Natural killer cell treated with Interleukin-12 subunit alpha and Interleukin-12 subunit beta and Interleukin-15 and Interleukin-18, amount 100 ng/mL, for 72 hours (primary cell): Measurements from ENCODE around the gene TP53I13. TPM values are rescaled to one million over a fixed set of nuclear protein-coding genes. Genes with fewer than 3 reads are reported as not detected.

ENCODE experiments used
- ATAC-seq, 2 donors: fragments of 150-1000 bp; cut with Tn5 transposase in 1 of 2; sonication (Bioruptor Pico), chemical (Tn5 transposase) in 1 of 2; 2 replicates each; pipeline ENCODE4 v1.10.0; 2021
- DNase-seq: peaks from one replicate; pipeline ENCODE4 v3.0.0; 2022; ENCODE audit warnings: low spot score
- H3K27ac Mint-ChIP-seq, 2 donors: 1 replicate in 1 of 2; 2 replicates in 1 of 2; pipeline ENCODE4 v1.8.0; 2022; ENCODE audit warnings: mixed read lengths in 2 of 2, mild to moderate bottlenecking in 1 of 2, moderate library complexity in 1 of 2
- H3K27me3 Mint-ChIP-seq, 2 donors: 1 replicate in 1 of 2; 2 replicates in 1 of 2; pipeline ENCODE4 v1.8.0; 2022; ENCODE audit warnings: mixed read lengths in 2 of 2
- H3K36me3 Mint-ChIP-seq: one replicate; pipeline ENCODE4 v1.8.0; 2022; ENCODE audit warnings: mixed read lengths
- H3K4me1 Mint-ChIP-seq, 2 donors: 1 replicate in 1 of 2; 2 replicates in 1 of 2; pipeline ENCODE4 v1.8.0; 2022; ENCODE audit warnings: low read depth in 2 of 2, mixed read lengths in 2 of 2, mild to moderate bottlenecking in 1 of 2
- H3K4me3 Mint-ChIP-seq: one replicate; pipeline ENCODE4 v1.8.0; 2022; ENCODE audit warnings: mixed read lengths
- H3K9me3 Mint-ChIP-seq: 2 replicates; pipeline ENCODE4 v1.8.0; 2022; ENCODE audit warnings: mixed read lengths
- total RNA-seq, 2 donors: library from RNA; stranded (reverse); gene quantifications; one replicate each; pipeline ENCODE4 v1.2.3, GENCODE V29; 2022

Gene TP53I13
- total RNA-seq, 2 donors from 2014 or later, result 61.6 to 95.5 TPM

DNA sequence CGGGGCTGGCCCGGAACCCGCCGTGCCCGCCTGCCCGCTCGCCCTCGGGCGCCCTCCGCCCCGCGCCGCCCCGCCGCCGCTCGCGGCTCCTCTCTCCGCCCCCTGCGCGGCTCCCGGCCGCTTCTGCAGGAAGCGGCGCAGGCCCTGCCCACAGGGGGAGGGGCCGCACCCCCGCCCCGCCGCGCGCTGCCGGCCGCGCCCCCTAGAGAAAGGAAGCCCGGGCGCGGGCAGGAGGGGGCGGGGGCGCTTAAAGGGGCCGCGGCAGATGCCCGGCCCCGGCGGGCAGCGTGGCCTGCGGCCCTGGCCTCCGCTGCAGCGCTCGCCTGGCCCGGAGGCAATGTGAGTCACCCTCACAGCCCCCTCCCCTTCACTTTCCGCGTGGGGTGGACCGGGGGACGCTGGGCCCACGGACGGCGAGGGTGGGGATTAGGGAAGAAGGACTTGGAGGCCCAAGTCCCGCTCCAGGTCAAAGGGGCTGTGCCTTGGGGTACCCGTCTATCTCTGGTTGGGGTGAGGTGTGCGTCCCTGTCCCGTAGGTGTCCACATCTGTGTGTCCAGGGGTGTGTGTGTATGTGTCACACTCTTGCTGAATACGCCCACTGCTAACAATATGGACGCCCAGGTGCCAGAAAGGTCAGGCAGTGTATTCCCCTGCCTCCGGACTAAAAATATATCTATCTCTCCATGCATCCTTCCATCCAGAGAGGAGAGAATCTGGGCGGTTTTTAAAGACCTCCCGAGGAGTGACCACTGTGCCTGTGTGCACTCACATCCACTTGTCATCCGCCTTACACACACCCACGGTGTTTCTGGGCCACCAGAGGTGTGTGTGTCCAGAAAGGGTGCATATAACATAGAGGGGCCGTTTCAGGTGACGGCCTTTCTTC, 21.3 kb downstream of the TP53I13 start, which contains the start of gene GIT1:
GIT1 (minus strand) TSS at position 125 of the 887 bp plus-strand sequence. CDS start 270 bp downstream, outside the sequence.
- Mint-ChIP-seq H3K27ac (peak within 1 kb of the TSS; percentile 74 to 83), H3K4me3 (peak within 1 kb of the TSS; percentile 88), H3K9me3 (no peaks in the 10 kb centered on the region), H3K27me3 (no peaks in the 10 kb centered on the region), H3K36me3 (no peaks in the 10 kb centered on the region), H3K4me1 (peaks cover 37 to 38% of the 10 kb centered on the region in 2 donors)
- peak; percentile 88 to 94 for ATAC-seq
- DNase-seq, result peak; percentile 92

DNA sequence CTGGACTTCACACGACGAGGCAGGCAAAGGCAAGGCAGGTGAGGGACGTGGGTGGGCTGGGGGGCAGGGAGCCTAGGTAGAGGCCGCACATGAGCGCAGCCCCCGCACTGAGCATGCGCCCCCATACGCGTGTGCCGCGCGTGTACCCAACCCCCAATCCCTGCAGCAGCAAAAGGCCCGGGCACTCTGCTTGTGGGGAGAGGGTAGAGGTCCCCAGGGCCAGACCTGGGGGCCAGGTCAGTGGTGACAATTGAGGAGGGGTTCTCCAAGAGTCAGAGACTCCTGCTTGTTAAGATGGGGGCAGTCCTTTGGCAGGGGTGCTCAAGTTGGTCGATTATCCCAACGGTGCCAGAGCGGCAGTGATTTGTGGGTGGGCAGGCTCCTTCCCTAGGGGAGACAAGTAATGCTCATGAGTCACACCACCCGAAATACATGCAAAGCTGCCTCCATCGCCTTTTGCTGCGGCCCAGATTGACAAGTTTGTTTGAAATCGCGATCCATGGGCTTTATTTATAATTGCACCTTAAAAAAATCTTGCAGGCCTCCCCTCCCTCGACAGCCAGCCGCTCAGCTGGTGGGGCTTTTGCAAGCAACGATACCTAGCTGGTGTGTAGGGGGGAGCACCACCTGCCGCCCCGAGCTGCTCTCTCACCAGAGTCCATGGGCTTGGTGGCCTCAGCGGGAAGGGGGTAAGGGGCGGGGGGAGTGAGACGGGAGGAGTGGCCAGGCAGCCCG, 22.1 kb downstream of the TP53I13 start:
- H3K27ac Mint-ChIP-seq, result peak overlapping the region in 1 of 2 donors; percentile 74
- peaks cover 0 to 2% of the 10 kb centered on the region in 2 donors for H3K27me3 Mint-ChIP-seq
- H3K36me3 Mint-ChIP-seq, result no peaks in the 10 kb centered on the region
- peaks cover 31 to 32% of the 10 kb centered on the region in 2 donors for H3K4me1 Mint-ChIP-seq
- no peaks in the 10 kb centered on the region for H3K9me3 Mint-ChIP-seq
- DNase-seq (no peak), ATAC-seq (no peak)
- H3K4me3 Mint-ChIP-seq, result peak overlapping the region; percentile 88

DNA sequence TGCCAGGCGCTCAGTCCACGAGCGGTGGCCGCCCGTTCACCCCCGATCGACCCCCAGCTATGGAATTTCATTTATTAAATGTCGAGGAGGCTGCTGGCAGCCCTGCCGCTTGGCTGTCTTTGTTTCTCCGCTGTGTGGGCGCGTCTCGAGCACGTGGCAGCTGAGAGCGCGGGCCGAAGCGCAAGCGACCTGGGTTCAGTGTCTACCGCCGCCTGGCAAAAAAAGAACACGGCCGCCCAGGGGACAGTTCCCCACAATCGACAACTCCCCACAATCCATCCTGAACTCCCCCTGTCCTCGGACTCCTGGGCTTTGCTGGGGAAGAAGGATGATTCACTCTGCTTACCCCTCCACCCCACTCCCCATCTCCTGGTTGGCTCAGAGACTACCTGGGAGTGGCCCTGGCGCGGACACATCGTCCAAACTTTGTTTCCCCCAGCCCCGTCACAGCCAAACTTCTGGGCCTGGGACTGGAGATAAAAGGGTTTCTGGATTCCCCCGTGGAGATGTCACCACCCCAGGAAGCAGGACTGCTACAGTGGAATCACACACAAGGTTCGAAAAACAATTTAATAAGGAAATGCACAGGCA, 22.7 kb downstream of the TP53I13 start:
- H3K4me3 Mint-ChIP-seq, result peak overlapping the region; percentile 49

DNA sequence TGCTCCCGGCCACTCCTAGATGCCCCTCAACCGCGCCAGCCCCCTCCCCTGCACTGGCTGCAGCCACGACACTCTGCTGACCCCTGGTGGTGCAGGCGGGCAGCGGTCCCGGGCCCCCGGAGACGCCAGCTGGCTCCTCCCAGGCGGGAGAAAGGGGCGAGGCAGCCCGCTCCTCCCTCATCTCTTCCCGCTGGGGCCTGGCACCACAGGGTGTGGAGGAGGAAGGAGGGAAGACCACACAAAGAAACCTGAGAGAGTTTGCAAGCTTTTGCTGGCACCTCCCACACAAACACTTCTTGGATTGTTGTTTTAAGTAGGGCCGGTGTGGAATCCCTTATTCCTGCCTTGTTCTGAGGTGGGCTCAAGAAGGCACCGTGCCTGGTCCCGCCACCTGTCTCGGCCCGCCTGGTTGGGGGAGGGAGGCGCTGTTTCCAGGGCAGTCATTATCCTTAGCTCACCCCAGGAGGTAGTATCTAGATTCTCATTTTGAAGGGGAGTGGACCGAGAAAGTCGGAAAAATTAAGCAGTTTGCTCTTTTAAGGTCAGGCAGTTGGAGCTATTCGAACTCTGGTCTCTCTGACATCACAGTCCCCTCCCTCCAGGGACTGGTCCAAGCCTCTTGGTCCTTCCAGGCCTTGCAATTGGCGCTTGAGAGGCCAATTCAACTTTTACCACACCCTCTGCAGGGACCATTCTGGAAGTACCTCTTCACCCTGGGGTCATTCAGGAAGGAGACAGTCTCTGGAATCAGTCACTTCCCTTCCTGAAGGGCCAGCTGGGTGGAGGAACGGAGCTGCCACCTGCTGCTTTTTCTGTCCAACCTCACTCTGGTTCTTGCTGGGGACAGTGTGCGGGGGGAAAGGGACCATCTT, 23.5 kb downstream of the TP53I13 start:
- H3K27ac Mint-ChIP-seq, result peak overlapping the region in 1 of 2 donors; percentile 16
- no peaks in the 10 kb centered on the region for H3K9me3 Mint-ChIP-seq
- DNase-seq, result peak; percentile 82
- H3K4me1 Mint-ChIP-seq, result peaks cover 26 to 29% of the 10 kb centered on the region in 2 donors
- peak overlapping the region; percentile 60 for H3K4me3 Mint-ChIP-seq
- ATAC-seq, result peak; percentile 50 to 68
- H3K36me3 Mint-ChIP-seq, result no peaks in the 10 kb centered on the region
- peaks cover 0 to 2% of the 10 kb centered on the region in 2 donors for H3K27me3 Mint-ChIP-seq

More for the DNA sequence above, 22.7 kb downstream of the TP53I13 start:
- Mint-ChIP-seq H3K36me3 (no peaks in the 10 kb centered on the region), H3K9me3 (no peaks in the 10 kb centered on the region), H3K4me1 (peaks cover 26 to 29% of the 10 kb centered on the region in 2 donors), H3K27ac (peak overlapping the region in 1 of 2 donors; percentile 16), H3K27me3 (peaks cover 0 to 2% of the 10 kb centered on the region in 2 donors)
- DNase-seq (no peak), ATAC-seq (no peak)

GRCh38 chr17:29592850-29593551, 24.5 kb downstream of the TP53I13 start, which contains the start of gene ANKRD13B:
ANKRD13B (plus strand) TSS chr17:29593132; CDS start chr17:29593622, 490 bp downstream.
- H3K27ac Mint-ChIP-seq, result no peak within 1 kb of the TSS
- peaks cover 17 to 21% of the 10 kb centered on the region in 2 donors for H3K4me1 Mint-ChIP-seq
- ATAC-seq, result no peak
- no peaks in the 10 kb centered on the region for H3K36me3 Mint-ChIP-seq
- H3K27me3 Mint-ChIP-seq, result peaks cover 0 to 2% of the 10 kb centered on the region in 2 donors
- peak within 1 kb of the TSS; percentile 60 for H3K4me3 Mint-ChIP-seq
- no peak for DNase-seq
- no peaks in the 10 kb centered on the region for H3K9me3 Mint-ChIP-seq

- Mint-ChIP-seq H3K4me1 (peaks cover 12 to 17% of the 10 kb centered on the region in 2 donors), H3K9me3 (no peaks in the 10 kb centered on the region), H3K27ac (no peak overlapping the region), H3K27me3 (peaks cover 0 to 2% of the 10 kb centered on the region in 2 donors), H3K36me3 (no peaks in the 10 kb centered on the region), H3K4me3 (peak overlapping the region; percentile 51)
- ATAC-seq (no peak), DNase-seq (no peak)
These were observed 25.4 kb downstream of the TP53I13 start for GRCh38 chr17:29593591-29594518.

- Mint-ChIP-seq H3K4me3 (peak overlapping the region; percentile 51), H3K9me3 (no peaks in the 10 kb centered on the region), H3K27ac (no peak overlapping the region), H3K36me3 (no peaks in the 10 kb centered on the region), H3K27me3 (peaks cover 0 to 2% of the 10 kb centered on the region in 2 donors), H3K4me1 (peaks cover 12 to 17% of the 10 kb centered on the region in 2 donors)
- DNase-seq (no peak), ATAC-seq (no peak)
These were observed 26.1 kb downstream of the TP53I13 start for GRCh38 chr17:29594519-29595090.

- Mint-ChIP-seq H3K9me3 (no peaks in the 10 kb centered on the region), H3K36me3 (no peaks in the 10 kb centered on the region), H3K4me3 (peak overlapping the region; percentile 51), H3K4me1 (peaks cover 5 to 12% of the 10 kb centered on the region in 2 donors), H3K27ac (no peak overlapping the region), H3K27me3 (peaks cover 0 to 2% of the 10 kb centered on the region in 2 donors)
- DNase-seq, result no peak
- ATAC-seq, result no peak
These were observed 26.8 kb downstream of the TP53I13 start for GRCh38 chr17:29595107-29595942.

GRCh38 chr17:29595943-29596774, 27.7 kb downstream of the TP53I13 start:
- Mint-ChIP-seq H3K27me3 (peaks cover 0 to 2% of the 10 kb centered on the region in 2 donors), H3K4me3 (no peak overlapping the region), H3K9me3 (no peaks in the 10 kb centered on the region), H3K36me3 (no peaks in the 10 kb centered on the region), H3K4me1 (peaks cover 0 to 11% of the 10 kb centered on the region in 2 donors), H3K27ac (no peak overlapping the region)
- no peak for DNase-seq
- ATAC-seq, result no peak

DNA sequence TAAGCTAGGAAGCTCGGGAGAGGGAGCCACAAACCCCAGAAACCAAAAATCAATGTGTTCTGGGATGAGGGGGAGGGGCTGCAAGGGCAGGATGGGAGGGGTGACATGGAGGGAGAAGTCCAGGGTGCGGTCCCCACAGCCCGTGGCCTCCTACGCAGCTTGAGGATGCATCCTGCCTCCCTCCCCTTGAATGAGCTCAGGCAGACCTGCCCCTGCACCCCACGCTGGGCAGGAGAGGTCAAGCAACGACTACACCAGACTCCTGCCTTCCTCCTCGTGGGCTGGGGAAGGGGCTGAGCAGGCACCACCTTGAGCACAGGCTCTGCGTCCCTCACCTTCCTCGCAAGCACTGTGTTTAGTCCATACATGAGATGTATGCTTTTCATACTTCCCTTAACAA, 28.3 kb downstream of the TP53I13 start:
- Mint-ChIP-seq H3K9me3 (no peaks in the 10 kb centered on the region), H3K4me3 (no peak overlapping the region), H3K36me3 (no peaks in the 10 kb centered on the region), H3K27me3 (peaks cover 0 to 2% of the 10 kb centered on the region in 2 donors), H3K4me1 (peaks cover 0 to 4% of the 10 kb centered on the region in 2 donors), H3K27ac (no peak overlapping the region)
- no peak for DNase-seq
- ATAC-seq, result no peak
